Spinal cord (tissue), 10 donors: ENCODE data around the gene RGS4. TPM values are rescaled to one million over a fixed set of nuclear protein-coding genes. Genes with fewer than 3 reads are reported as not detected.

Source experiments
- DNase-seq, 6 donors: peaks; one replicate each; pipeline versions ENCODE4 v3.0.0 to v3.0.0-alpha.2; 2013 to 2015; ENCODE audit warnings: low spot score in 6 of 6, low read depth in 4 of 6
- H3K27ac ChIP-seq: one replicate; pipeline ENCODE4 v1.5.1; 2013; ENCODE audit warnings: low read depth, low read length, control low read depth
- H3K27me3 ChIP-seq: one replicate; pipeline ENCODE4 v1.6.1; 2013; ENCODE audit warnings: low read length; ENCODE audit not compliant: control insufficient read depth, insufficient read depth
- H3K36me3 ChIP-seq: one replicate; pipeline ENCODE4 v1.6.1; 2013; ENCODE audit warnings: low read length; ENCODE audit not compliant: control insufficient read depth, insufficient read depth
- H3K4me1 ChIP-seq: one replicate; pipeline ENCODE4 v1.6.1; 2013; ENCODE audit warnings: low read length; ENCODE audit not compliant: control insufficient read depth, insufficient read depth
- H3K4me3 ChIP-seq: one replicate; pipeline ENCODE4 v1.5.1; 2013; ENCODE audit warnings: low read depth, low read length, control low read depth
- H3K9me3 ChIP-seq: one replicate; pipeline ENCODE4 v1.6.1; 2013; ENCODE audit warnings: low read length; ENCODE audit not compliant: control insufficient read depth, insufficient read depth
- WGBS: methylation state at CpG from one replicate; pipeline ENCODE4 v1.1.5; 2013; ENCODE audit warnings: missing lambda C conversion rate; ENCODE audit not compliant: insufficient coverage; 5-methylcytosine and 5-hydroxymethylcytosine counted together
- long read RNA-seq, 4 donors: transcript quantifications; one replicate each; lab custom pipeline, GENCODE V29; 2026
- polyA plus RNA-seq, 2 donors: library from polyadenylated mRNA; unstranded; fragments of 120-200 nt; gene quantifications; one replicate each; pipeline ENCODE4 v1.2.1, GENCODE V29; 2013; ENCODE audit not compliant: insufficient read length in 2 of 2
- total RNA-seq, 2 donors: library from RNA; depleted of rRNA in 1 of 2; stranded (reverse); fragments of 120-200 nt in 1 of 2; fragments of >200 nt in 1 of 2; gene quantifications; one replicate each; pipeline versions ENCODE4 v1.2.3 to v1.2.4, GENCODE V29; 2013 to 2014
- donor health status: healthy.

Gene RGS4
- total RNA-seq (100 to 1,000 TPM in 1 of 2 donors, 10 to 100 TPM in 1; 15.5 to 148 TPM), polyA plus RNA-seq (10 to 100 TPM; 35.2 to 40.6 TPM)
- long read RNA-seq, donor 1, transcript RGS4-203 (5 exons, 3,200 nt) = major isoform, 8 of 8 reads
- long read RNA-seq, donor 1, partial matches to known transcripts = 0 of 8 reads
- long read RNA-seq, donor 1, other reads (novel, unspliced or antisense) = 0 of 8 reads
- long read RNA-seq, donor 2, partial matches to known transcripts = 0 of 1 reads
- long read RNA-seq, donor 2, other reads (novel, unspliced or antisense) = 0 of 1 reads
- long read RNA-seq, donor 3, partial matches to known transcripts = 0 of 1 reads
- long read RNA-seq, donor 3, other reads (novel, unspliced or antisense) = 0 of 1 reads
- long read RNA-seq, donor 4 = 0 reads

- H3K4me1 ChIP-seq = no peaks in the 10 kb centered on the region
- no peaks in the 10 kb centered on the region for H3K36me3 ChIP-seq
- 0% methylated on average over 6 of the region's 13 CpGs for WGBS
- H3K27ac ChIP-seq = no peak within 1 kb of the TSS
- DNase-seq = peak; percentile 61 to 98 (median 75)
- H3K27me3 ChIP-seq = no peaks in the 10 kb centered on the region
- no peaks in the 10 kb centered on the region for H3K9me3 ChIP-seq
- H3K4me3 ChIP-seq = peak within 1 kb of the TSS; percentile 31
Measured at GRCh38 chr1:163069142-163069541, at the start of gene RGS4. TSS of gene RGS4 (plus strand) at chr1:163069361. CDS start at chr1:163069485, 124 bp downstream.

GRCh38 chr1:163022129-163022528, 47.0 kb upstream of the RGS4 start:
- H3K27ac ChIP-seq = no peak overlapping the region
- H3K9me3 ChIP-seq = peaks cover 1% of the 10 kb centered on the region
- H3K27me3 ChIP-seq = no peaks in the 10 kb centered on the region
- DNase-seq = no peak
- H3K4me3 ChIP-seq = no peak overlapping the region
- H3K4me1 ChIP-seq = no peaks in the 10 kb centered on the region
- H3K36me3 ChIP-seq = no peaks in the 10 kb centered on the region

- no peak for DNase-seq
- H3K36me3 ChIP-seq = no peaks in the 10 kb centered on the region
- peaks cover 1% of the 10 kb centered on the region for H3K9me3 ChIP-seq
- H3K4me3 ChIP-seq = no peak overlapping the region
- H3K4me1 ChIP-seq = no peaks in the 10 kb centered on the region
- H3K27me3 ChIP-seq = no peaks in the 10 kb centered on the region
- no peak overlapping the region for H3K27ac ChIP-seq
Measured at GRCh38 chr1:163027610-163028009, 41.6 kb upstream of the RGS4 start.

DNA sequence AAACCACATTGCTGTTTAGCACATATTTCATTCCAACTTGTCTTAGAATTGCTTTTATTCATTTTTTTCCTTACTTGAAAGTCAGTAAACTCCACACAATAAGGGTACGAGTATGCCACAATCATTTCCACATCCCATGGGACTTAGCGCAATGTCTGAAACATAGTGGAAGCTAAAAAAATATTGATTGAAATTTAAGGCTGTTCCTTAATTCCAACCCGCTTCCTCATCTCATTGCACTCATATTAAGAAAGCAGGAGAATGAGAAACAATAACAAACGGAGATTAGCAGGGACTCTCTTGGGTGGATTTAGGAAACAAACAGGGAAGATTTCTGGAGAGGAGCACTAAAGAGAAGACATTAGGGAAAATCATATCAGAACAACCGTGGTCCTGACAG, 39.3 kb upstream of the RGS4 start:
- no peak overlapping the region for H3K27ac ChIP-seq
- WGBS = 89% methylated on average over 1 of the region's 5 CpGs
- no peaks in the 10 kb centered on the region for H3K36me3 ChIP-seq
- no peak overlapping the region for H3K4me3 ChIP-seq
- H3K9me3 ChIP-seq = no peaks in the 10 kb centered on the region
- DNase-seq = no peak
- H3K27me3 ChIP-seq = no peaks in the 10 kb centered on the region
- no peaks in the 10 kb centered on the region for H3K4me1 ChIP-seq

GRCh38 chr1:163035446-163036249, 33.5 kb upstream of the RGS4 start:
- no peaks in the 10 kb centered on the region for H3K4me1 ChIP-seq
- H3K4me3 ChIP-seq = no peak overlapping the region
- no peaks in the 10 kb centered on the region for H3K36me3 ChIP-seq
- H3K9me3 ChIP-seq = no peaks in the 10 kb centered on the region
- H3K27me3 ChIP-seq = no peaks in the 10 kb centered on the region
- DNase-seq = no peak
- no peak overlapping the region for H3K27ac ChIP-seq
- WGBS = no CpG with 5 or more reads among the region's 3 CpGs

DNA sequence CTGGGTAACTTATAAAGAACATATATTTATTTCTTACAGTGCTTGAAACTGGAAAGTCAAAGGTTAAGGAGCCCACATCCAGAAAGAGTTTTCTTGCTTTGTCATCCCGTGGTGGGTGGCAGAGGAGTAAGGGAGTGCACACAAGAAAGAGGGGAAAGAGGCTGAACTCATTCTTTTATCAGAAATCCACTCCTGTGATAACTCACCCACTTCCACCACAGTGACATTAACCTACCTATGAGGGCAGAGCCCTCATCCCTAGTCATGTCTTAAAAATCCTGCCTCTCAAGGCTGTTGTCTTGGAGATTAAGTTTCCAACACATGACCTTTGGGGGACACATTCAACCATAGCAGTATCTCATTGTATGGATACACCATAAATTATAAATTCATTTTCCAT, 32.5 kb upstream of the RGS4 start:
- no peak for DNase-seq
- WGBS = no CpG with 5 or more reads among the region's 1 CpG
- Histone ChIP-seq H3K27me3 (no peaks in the 10 kb centered on the region), H3K27ac (no peak overlapping the region), H3K4me1 (no peaks in the 10 kb centered on the region), H3K4me3 (no peak overlapping the region), H3K9me3 (no peaks in the 10 kb centered on the region), H3K36me3 (no peaks in the 10 kb centered on the region)

DNA sequence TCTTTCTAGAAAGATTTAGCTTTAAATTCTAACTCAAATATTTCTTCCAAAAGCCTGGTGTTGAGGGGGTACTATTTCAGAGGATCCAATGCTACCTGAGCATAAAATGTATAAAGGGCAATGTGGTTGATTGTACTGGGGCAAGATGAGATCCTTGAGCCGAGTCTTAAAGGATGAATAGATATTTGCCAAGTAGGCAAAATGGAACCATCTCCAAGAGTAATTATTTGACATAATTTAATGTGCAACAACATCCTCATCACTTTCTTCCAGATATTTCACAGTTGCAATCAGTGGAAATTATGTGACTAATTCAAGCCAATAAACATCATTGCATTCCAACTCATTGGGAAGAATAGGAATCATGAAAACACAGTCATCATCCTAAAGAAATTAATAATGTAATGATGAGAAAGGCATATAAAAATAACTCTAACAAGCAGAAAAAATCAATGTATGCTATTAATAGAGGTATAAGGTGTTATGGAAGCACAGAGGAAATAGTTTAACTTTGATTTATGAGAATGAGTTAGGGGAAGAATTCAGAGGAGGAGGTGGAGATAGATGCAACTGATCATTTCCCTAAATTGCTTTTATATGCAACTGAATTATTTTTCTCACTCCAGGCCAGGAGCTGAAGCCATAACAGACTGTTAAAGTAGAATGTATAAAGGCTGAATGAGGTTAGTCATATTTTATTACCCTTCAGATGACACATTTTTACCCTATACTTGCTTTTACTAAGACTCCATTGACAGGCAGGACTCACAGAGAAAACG, 30.0 kb upstream of the RGS4 start:
- no CpG with 5 or more reads among the region's 2 CpGs for WGBS
- no peak overlapping the region for H3K4me3 ChIP-seq
- DNase-seq = peak in 1 of 6 donors; percentile 7
- H3K9me3 ChIP-seq = no peaks in the 10 kb centered on the region
- H3K27me3 ChIP-seq = no peaks in the 10 kb centered on the region
- H3K36me3 ChIP-seq = no peaks in the 10 kb centered on the region
- H3K4me1 ChIP-seq = no peaks in the 10 kb centered on the region
- no peak overlapping the region for H3K27ac ChIP-seq

DNA sequence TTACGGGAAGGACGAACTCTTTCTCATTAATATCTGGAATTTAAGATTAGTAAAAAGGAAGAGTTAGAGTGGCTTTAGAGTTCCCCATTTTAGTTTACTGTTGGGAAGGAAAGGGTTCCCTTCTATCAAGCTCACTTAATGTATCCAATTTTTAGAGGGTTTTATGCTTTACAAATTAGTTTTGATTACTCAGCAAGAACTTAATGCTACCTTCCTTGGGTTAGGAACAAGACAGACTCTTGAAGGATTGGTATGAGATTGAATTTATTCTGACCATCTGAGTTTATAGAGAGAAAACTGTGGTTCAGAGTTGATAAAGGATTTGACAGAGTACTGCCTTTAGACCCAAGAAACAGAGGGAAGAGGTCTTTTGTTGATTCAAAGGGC, 29.5 kb upstream of the RGS4 start:
- Histone ChIP-seq H3K36me3 (no peaks in the 10 kb centered on the region), H3K4me3 (no peak overlapping the region), H3K27me3 (no peaks in the 10 kb centered on the region), H3K9me3 (no peaks in the 10 kb centered on the region), H3K27ac (no peak overlapping the region), H3K4me1 (no peaks in the 10 kb centered on the region)
- DNase-seq = no peak
- WGBS = no CpG with 5 or more reads among the region's 2 CpGs

GRCh38 chr1:163046071-163046470, 23.1 kb upstream of the RGS4 start:
- peak in 1 of 6 donors; percentile 36 for DNase-seq
- no CpG with 5 or more reads among the region's 1 CpG for WGBS
- H3K36me3 ChIP-seq = no peaks in the 10 kb centered on the region
- H3K4me3 ChIP-seq = no peak overlapping the region
- H3K9me3 ChIP-seq = no peaks in the 10 kb centered on the region
- H3K4me1 ChIP-seq = no peaks in the 10 kb centered on the region
- H3K27me3 ChIP-seq = no peaks in the 10 kb centered on the region
- no peak overlapping the region for H3K27ac ChIP-seq
